Spleen (tissue), 11 donors: ENCODE measurements around the gene TNNT1. TPM values are rescaled to one million over a fixed set of nuclear protein-coding genes. Genes with fewer than 3 reads are reported as not detected.

Source experiments
- DNase-seq: peaks from one replicate; pipeline ENCODE4 v3.0.0-alpha.2; 2020
- H3K27ac ChIP-seq, 8 donors: fragments of 200-600 bp; sonication (generic) in 7 of 8; 1 replicate in 4 of 8; 2 replicates in 4 of 8; pipeline versions ENCODE4 v1.5.0 to v1.8.0; 2016 to 2021; ENCODE audit warnings: inconsistent platforms in 4 of 8, mild to moderate bottlenecking in 4 of 8, moderate library complexity in 1 of 8
- H3K27me3 ChIP-seq, 7 donors: fragments of 200-600 bp; sonication (generic) in 6 of 7; replicated peaks in 1 of 7; 1 replicate in 4 of 7; 2 replicates in 3 of 7; pipeline versions ENCODE4 v1.5.0 to v1.8.0; 2016 to 2021; ENCODE audit warnings: inconsistent platforms in 3 of 7, mild to moderate bottlenecking in 1 of 7
- H3K36me3 ChIP-seq, 6 donors: fragments of 200-600 bp; sonication (generic) in 5 of 6; 1 replicate in 4 of 6; 2 replicates in 2 of 6; pipeline versions ENCODE4 v1.5.0 to v1.8.0; 2016 to 2021; ENCODE audit warnings: inconsistent platforms in 2 of 6
- H3K4me1 ChIP-seq, 6 donors: fragments of 200-600 bp; sonication (generic) in 5 of 6; 1 replicate in 3 of 6; 2 replicates in 3 of 6; pipeline versions ENCODE4 v1.5.0 to v1.8.0; 2016 to 2021; ENCODE audit warnings: inconsistent platforms in 3 of 6
- H3K4me3 ChIP-seq, 8 donors: fragments of 200-600 bp; sonication (generic) in 7 of 8; 1 replicate in 4 of 8; 2 replicates in 4 of 8; pipeline versions ENCODE4 v1.5.0 to v1.8.0; 2016 to 2021; ENCODE audit warnings: inconsistent platforms in 4 of 8, mild to moderate bottlenecking in 4 of 8, moderate library complexity in 2 of 8
- H3K9me3 ChIP-seq, 8 donors: fragments of 200-600 bp; sonication (generic) in 7 of 8; 1 replicate in 4 of 8; 2 replicates in 4 of 8; pipeline versions ENCODE4 v1.5.0 to v1.8.0; 2016 to 2021; ENCODE audit warnings: inconsistent platforms in 4 of 8
- POLR2A ChIP-seq, 3 donors: fragments of 450-650 bp; IDR thresholded peaks; one replicate each; pipeline ENCODE4 v1.5.1; 2017; ENCODE audit warnings: antibody characterized with exemption in 3 of 3, mild to moderate bottlenecking in 1 of 3
- POLR2AphosphoS5 ChIP-seq, 3 donors: sonication (generic); formaldehyde crosslinking; IDR thresholded peaks; one replicate each; pipeline ENCODE4 v1.5.1; 2017; ENCODE audit warnings: antibody characterized with exemption in 3 of 3
- WGBS, 5 donors: extraction: QIAGEN DNeasy Blood & Tissue Kit in 3 of 5; methylation state at CpG; one replicate each; pipeline versions ENCODE4 v1.1.5 to v1.1.7; 2013 to 2018; 5-methylcytosine and 5-hydroxymethylcytosine counted together
- intact Hi-C: fragments of 100-400 bp; cut with DNase I; formaldehyde crosslinking; loops from one replicate; pipeline ENCODE4 v1.15.0; 2023; ENCODE audit warnings: low total_unique reads
- polyA plus RNA-seq, 3 donors: library from polyadenylated mRNA; stranded (reverse); fragments of 200-250 nt; gene quantifications; one replicate each; pipeline ENCODE4 v1.2.1, GENCODE V29; 2013
- total RNA-seq, 7 donors: library from RNA; depleted of rRNA in 3 of 7; stranded (reverse); fragments of >200 nt in 3 of 7; fragmentation: NEBNext Ultra II Directional in 4 of 7; extraction: Animal tissue kit (Norgen Biotek cat#: 25700) in 4 of 7; gene quantifications; one replicate each; pipeline versions ENCODE4 v1.1.0 to v1.2.1, GENCODE V29; 2016 to 2021
- TF ChIP-seq, protein P1 (sequence below), 11 experiments: fragments of 200-600 bp in 7 of 11; fragments of 450-650 bp in 4 of 11; sonication (generic) in 4 of 11; IDR thresholded peaks in 8 of 11; conservative IDR thresholded peaks in 3 of 11; 1 replicate in 7 of 11; 2 replicates in 4 of 11; pipeline versions ENCODE4 v1.4.0 to v1.8.0; 2016 to 2021; ENCODE audit warnings: antibody characterized with exemption in 11 of 11, inconsistent platforms in 4 of 11, mild to moderate bottlenecking in 1 of 11
- donor health status: healthy with polysubstance abuse.
- donor health status: DM: no; HTN: no; CAD: no; lungs with moderate emphysema.
- donor health status: DM: no; HTN: no; CAD: no.
- donor health status: Bipolar disorder and iron deficiency.
- donor health status: healthy.
- donor health status: DM: no; HTN: no; CAD: no.
- donor health status: DM: yes; HTN: yes; CAD: no.

Gene TNNT1
- total and polyA plus RNA-seq, 10 donors = 0.26 to 6.2 (median 1.5) TPM; not detected in 3

DNA sequence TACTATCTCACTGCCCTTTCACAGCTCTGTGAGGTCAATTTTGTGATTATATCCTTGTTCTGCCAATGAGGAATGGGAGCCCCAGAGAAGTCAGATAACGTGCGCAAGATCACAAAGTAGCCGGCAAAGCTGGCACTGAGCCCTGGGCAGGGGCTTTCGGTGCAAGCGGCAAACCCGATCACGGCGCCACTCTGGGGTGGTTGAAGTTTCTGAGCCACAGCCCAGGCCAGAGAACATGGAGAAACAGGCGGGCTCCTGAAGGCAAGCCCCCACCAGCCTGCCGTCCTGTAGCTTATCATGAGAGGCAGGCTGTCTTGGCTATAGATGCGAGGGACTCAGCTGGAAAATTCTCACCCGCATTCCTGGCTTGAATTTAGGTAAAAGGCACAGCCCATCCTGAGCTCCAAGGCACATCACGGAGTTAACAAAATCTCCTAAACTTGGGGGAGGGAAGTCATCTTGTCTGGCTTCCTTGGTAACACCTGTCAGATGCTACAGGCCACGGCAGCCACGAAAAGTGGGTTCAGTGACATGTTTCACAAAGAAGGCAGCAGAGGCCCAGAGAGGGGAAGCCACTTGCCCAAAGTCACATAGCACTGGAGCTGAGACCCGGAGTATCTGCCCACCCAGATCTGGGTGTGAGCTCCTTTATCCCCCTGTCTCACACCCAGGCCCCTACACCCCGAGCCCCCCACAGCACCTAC, 12.5 kb downstream of the TNNT1 start:
- Histone ChIP-seq H3K4me3 (no peak overlapping the region), H3K9me3 (no peaks in the 10 kb centered on the region), H3K27me3 (peaks cover 0 to 96% (median 15%) of the 10 kb centered on the region in 7 donors), H3K4me1 (peaks cover 0 to 29% (median 13%) of the 10 kb centered on the region in 6 donors), H3K36me3 (no peaks in the 10 kb centered on the region), H3K27ac (no peak overlapping the region)
- TF ChIP-seq, protein P1, sequence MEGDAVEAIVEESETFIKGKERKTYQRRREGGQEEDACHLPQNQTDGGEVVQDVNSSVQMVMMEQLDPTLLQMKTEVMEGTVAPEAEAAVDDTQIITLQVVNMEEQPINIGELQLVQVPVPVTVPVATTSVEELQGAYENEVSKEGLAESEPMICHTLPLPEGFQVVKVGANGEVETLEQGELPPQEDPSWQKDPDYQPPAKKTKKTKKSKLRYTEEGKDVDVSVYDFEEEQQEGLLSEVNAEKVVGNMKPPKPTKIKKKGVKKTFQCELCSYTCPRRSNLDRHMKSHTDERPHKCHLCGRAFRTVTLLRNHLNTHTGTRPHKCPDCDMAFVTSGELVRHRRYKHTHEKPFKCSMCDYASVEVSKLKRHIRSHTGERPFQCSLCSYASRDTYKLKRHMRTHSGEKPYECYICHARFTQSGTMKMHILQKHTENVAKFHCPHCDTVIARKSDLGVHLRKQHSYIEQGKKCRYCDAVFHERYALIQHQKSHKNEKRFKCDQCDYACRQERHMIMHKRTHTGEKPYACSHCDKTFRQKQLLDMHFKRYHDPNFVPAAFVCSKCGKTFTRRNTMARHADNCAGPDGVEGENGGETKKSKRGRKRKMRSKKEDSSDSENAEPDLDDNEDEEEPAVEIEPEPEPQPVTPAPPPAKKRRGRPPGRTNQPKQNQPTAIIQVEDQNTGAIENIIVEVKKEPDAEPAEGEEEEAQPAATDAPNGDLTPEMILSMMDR (IDR thresholded peaks at IDR 0.05 in 8 of 11, conservative IDR thresholded peaks at IDR 0.05 in 3 of 11) = no peak
- TF ChIP-seq POLR2AphosphoS5 (IDR thresholded peaks at IDR 0.05) (no peak), POLR2A (IDR thresholded peaks at IDR 0.05) (no peak)
- intact Hi-C loops = no loop called here
- DNase-seq = no peak
- WGBS, 5 donors = 82 to 92% (median 85%) methylated on average over 16 to 17 of the region's 17 CpGs

GRCh38 chr19:55134736-55135135, 14.3 kb downstream of the TNNT1 start:
- Histone ChIP-seq H3K9me3 (no peaks in the 10 kb centered on the region), H3K27ac (no peak overlapping the region), H3K27me3 (peaks cover 0 to 93% (median 11%) of the 10 kb centered on the region in 7 donors), H3K36me3 (no peaks in the 10 kb centered on the region), H3K4me1 (peaks cover 0 to 22% (median 7%) of the 10 kb centered on the region in 6 donors), H3K4me3 (no peak overlapping the region)
- WGBS, 5 donors = 0 to 12% (median 7%) methylated on average over 1 to 3 of the region's 3 CpGs
- TF ChIP-seq, protein P1 (IDR thresholded peaks at IDR 0.05 in 8 of 11, conservative IDR thresholded peaks at IDR 0.05 in 3 of 11) = no peak
- TF ChIP-seq POLR2A (IDR thresholded peaks at IDR 0.05) (no peak), POLR2AphosphoS5 (IDR thresholded peaks at IDR 0.05) (no peak)
- DNase-seq = no peak
- intact Hi-C loops = no loop called here

- H3K27me3 ChIP-seq = peaks cover 0 to 93% (median 11%) of the 10 kb centered on the region in 7 donors
- DNase-seq = no peak
- 66 to 79% (median 70%) methylated on average over 24 to 25 of the region's 25 CpGs for WGBS, 5 donors
- intact Hi-C loops = no loop called here
- peaks cover 0 to 22% (median 7%) of the 10 kb centered on the region in 6 donors for H3K4me1 ChIP-seq
- no peaks in the 10 kb centered on the region for H3K36me3 ChIP-seq
- no peaks in the 10 kb centered on the region for H3K9me3 ChIP-seq
- peak overlapping the region in 3 of 8 donors; percentile 53 to 56 (median 54) for H3K27ac ChIP-seq
- no peak overlapping the region for H3K4me3 ChIP-seq
- TF ChIP-seq, protein P1 (IDR thresholded peaks at IDR 0.05 in 8 of 11, conservative IDR thresholded peaks at IDR 0.05 in 3 of 11) = no peak
- no peak for TF ChIP-seq POLR2AphosphoS5 (IDR thresholded peaks at IDR 0.05)
- no peak for TF ChIP-seq POLR2A (IDR thresholded peaks at IDR 0.05)
Observed at GRCh38 chr19:55133639-55134444, 15.2 kb downstream of the TNNT1 start.
